GM13976 (cell line): ENCODE results near the gene MVD.

ENCODE experiments used
- DNase-seq: peaks from one replicate; pipeline ENCODE4 v3.0.0; 2012; ENCODE audit warnings: low spot score
- CTCF ChIP-seq: IDR thresholded peaks from 2 replicates; pipeline ENCODE4 v1.5.1; 2012; ENCODE audit warnings: borderline replicate concordance, mild to moderate bottlenecking; ENCODE audit not compliant: insufficient read depth; ENCODE audit errors: extremely low read depth, missing control alignments, control extremely low read depth
- in situ Hi-C: fragments of 300-500 bp; cut with MboI; formaldehyde crosslinking; loops from one replicate; pipeline ENCODE4 v1.12.0; 2022; ENCODE audit warnings: low sequenced_read_pairs, mixed read lengths, inconsistent platforms; ENCODE audit not compliant: unreplicated experiment

MVD gene

GRCh38 chr16:88640039-88640495 lies 22.8 kb downstream of the MVD start:
- in situ Hi-C loops, result no loop called here
- no peak for DNase-seq
- no peak for TF ChIP-seq CTCF

- peak; percentile 60 for DNase-seq
- in situ Hi-C loops, result no loop called here
- no peak for TF ChIP-seq CTCF
Measured at GRCh38 chr16:88639231-88640038, 23.5 kb downstream of the MVD start.

GRCh38 chr16:88638323-88639230 lies 24.3 kb downstream of the MVD start, which contains the start of gene IL17C:
TSS of gene IL17C (plus strand) at chr16:88638572. CDS start at chr16:88638642, 70 bp downstream.
- DNase-seq, result no peak
- in situ Hi-C loops, result no loop called here
- TF ChIP-seq CTCF, result no peak

- TF ChIP-seq CTCF, result no peak
- DNase-seq, result no peak
- in situ Hi-C loops, result no loop called here
Measured at GRCh38 chr16:88636488-88637265, 26.2 kb downstream of the MVD start.

GRCh38 chr16:88635671-88636319 lies 27.1 kb downstream of the MVD start:
- in situ Hi-C loops, result no loop called here
- no peak for TF ChIP-seq CTCF
- no peak for DNase-seq
